Nephron progenitor cell (in vitro differentiated cells): Measurements from ENCODE around the gene ANK2.

Experiments
- DNase-seq: peaks from one replicate; pipeline ENCODE4 v3.0.0; 2021
- H3K27ac Mint-ChIP-seq: 2 replicates; pipeline ENCODE4 v1.8.0; 2021; ENCODE audit warnings: mild to moderate bottlenecking, moderate library complexity, mixed read lengths
- H3K27me3 Mint-ChIP-seq: 2 replicates; pipeline ENCODE4 v1.8.0; 2021; ENCODE audit warnings: mild to moderate bottlenecking, low read depth, mixed read lengths; ENCODE audit not compliant: poor library complexity
- H3K36me3 Mint-ChIP-seq: 2 replicates; pipeline ENCODE4 v1.8.0; 2021; ENCODE audit warnings: low read depth, mixed read lengths
- H3K4me1 Mint-ChIP-seq: 2 replicates; pipeline ENCODE4 v1.8.0; 2021; ENCODE audit warnings: mixed read lengths
- H3K4me3 Mint-ChIP-seq: 2 replicates; pipeline ENCODE4 v1.8.0; 2021; ENCODE audit warnings: mild to moderate bottlenecking, moderate library complexity, mixed read lengths
- H3K9me3 Mint-ChIP-seq: 2 replicates; pipeline ENCODE4 v1.8.0; 2021; ENCODE audit warnings: mild to moderate bottlenecking, moderate library complexity, mixed read lengths
- CTCF ChIP-seq: fragments of 200-600 bp; sonication (generic); IDR thresholded peaks from 2 replicates; pipeline ENCODE4 v1.5.0; 2021; ENCODE audit warnings: antibody characterized with exemption

ANK2 gene

GRCh38 chr4:113272523-113272922 is 223.1 kb downstream of the ANK2 start:
- no peak for TF ChIP-seq CTCF
- peaks cover 11% of the 10 kb centered on the region for H3K9me3 Mint-ChIP-seq
- H3K27me3 Mint-ChIP-seq, result no peaks in the 10 kb centered on the region
- DNase-seq, result no peak
- no peak overlapping the region for H3K27ac Mint-ChIP-seq
- H3K36me3 Mint-ChIP-seq, result peaks cover 13% of the 10 kb centered on the region
- no peaks in the 10 kb centered on the region for H3K4me1 Mint-ChIP-seq
- H3K4me3 Mint-ChIP-seq, result no peak overlapping the region

- Mint-ChIP-seq H3K9me3 (no peaks in the 10 kb centered on the region), H3K27me3 (no peaks in the 10 kb centered on the region), H3K4me3 (no peak overlapping the region), H3K27ac (no peak overlapping the region), H3K4me1 (no peaks in the 10 kb centered on the region), H3K36me3 (peaks cover under 1% of the 10 kb centered on the region)
- DNase-seq, result no peak
- TF ChIP-seq CTCF, result no peak
Measured at GRCh38 chr4:113273721-113274220, 224.3 kb downstream of the ANK2 start.

GRCh38 chr4:113276464-113277170 is 227.2 kb downstream of the ANK2 start:
- peaks cover 3% of the 10 kb centered on the region for H3K36me3 Mint-ChIP-seq
- no peak for TF ChIP-seq CTCF
- H3K27me3 Mint-ChIP-seq, result no peaks in the 10 kb centered on the region

GRCh38 chr4:113278324-113278934 is 229.0 kb downstream of the ANK2 start:
- peak; percentile 77 for DNase-seq
- H3K36me3 Mint-ChIP-seq, result peaks cover 3% of the 10 kb centered on the region
- H3K9me3 Mint-ChIP-seq, result no peaks in the 10 kb centered on the region
- TF ChIP-seq CTCF, result peak; percentile 83
- H3K4me3 Mint-ChIP-seq, result no peak overlapping the region
- no peaks in the 10 kb centered on the region for H3K27me3 Mint-ChIP-seq
- H3K27ac Mint-ChIP-seq, result no peak overlapping the region
- no peaks in the 10 kb centered on the region for H3K4me1 Mint-ChIP-seq

More at GRCh38 chr4:113276464-113277170, 227.2 kb downstream of the ANK2 start:
- no peaks in the 10 kb centered on the region for H3K9me3 Mint-ChIP-seq
- no peak for DNase-seq
- no peak overlapping the region for H3K4me3 Mint-ChIP-seq
- no peaks in the 10 kb centered on the region for H3K4me1 Mint-ChIP-seq
- H3K27ac Mint-ChIP-seq, result peak overlapping the region; percentile 57

GRCh38 chr4:113285501-113285900 is 236.0 kb downstream of the ANK2 start:
- Mint-ChIP-seq H3K4me3 (no peak overlapping the region), H3K9me3 (no peaks in the 10 kb centered on the region), H3K4me1 (no peaks in the 10 kb centered on the region), H3K27me3 (no peaks in the 10 kb centered on the region), H3K36me3 (peaks cover 11% of the 10 kb centered on the region), H3K27ac (no peak overlapping the region)
- no peak for DNase-seq
- no peak for TF ChIP-seq CTCF

GRCh38 chr4:113288257-113288656 is 238.8 kb downstream of the ANK2 start:
- H3K27ac Mint-ChIP-seq, result no peak overlapping the region
- no peaks in the 10 kb centered on the region for H3K9me3 Mint-ChIP-seq
- no peak overlapping the region for H3K4me3 Mint-ChIP-seq
- no peak for DNase-seq
- peaks cover 21% of the 10 kb centered on the region for H3K4me1 Mint-ChIP-seq
- H3K36me3 Mint-ChIP-seq, result peaks cover 8% of the 10 kb centered on the region
- no peaks in the 10 kb centered on the region for H3K27me3 Mint-ChIP-seq
- TF ChIP-seq CTCF, result no peak
